ENCODE measurements around the gene ZNF385C.

ZNF385C gene

DNA sequence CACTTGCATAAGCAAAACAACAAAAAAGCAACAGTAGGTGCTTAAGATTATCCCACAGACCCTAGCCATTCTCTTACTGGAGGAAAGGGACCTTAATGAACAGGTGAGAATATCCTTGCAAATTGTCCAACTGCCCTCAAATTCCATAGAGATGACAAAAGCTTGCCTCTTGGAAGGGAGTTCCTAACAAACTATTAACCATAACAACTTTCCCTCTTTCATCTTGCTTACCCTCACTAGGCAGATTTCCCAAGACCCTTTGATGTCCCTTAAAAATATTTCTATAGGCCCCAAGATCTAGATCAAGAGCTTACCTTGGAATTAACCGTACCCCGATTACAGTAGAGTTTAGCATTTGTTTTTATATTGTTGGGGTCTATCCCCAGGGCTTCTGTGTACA, 109.9 kb downstream of the ZNF385C start:
- DNase-seq (ENCODE audit: low spot score) = no peak

DNA sequence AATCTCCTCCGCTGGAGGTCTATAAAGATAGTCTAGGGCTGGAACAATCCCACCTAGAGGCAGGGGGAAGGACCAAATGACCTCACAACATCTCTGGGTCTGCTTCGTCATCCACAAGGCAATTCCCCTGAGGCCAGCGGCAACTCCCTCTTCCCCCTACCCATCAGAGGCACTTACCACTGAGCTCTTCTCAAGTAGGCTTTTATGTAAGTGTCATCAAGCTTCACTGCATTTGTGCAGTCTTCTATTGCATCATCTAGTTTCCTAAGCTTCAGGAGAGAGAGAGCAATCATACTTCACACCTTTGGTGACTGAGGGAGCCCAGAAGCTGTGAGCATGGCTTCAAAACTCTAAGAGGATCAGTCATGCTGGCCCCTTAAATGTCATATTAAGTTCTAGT, 110.6 kb downstream of the ZNF385C start:
- DNase-seq (ENCODE audit: low spot score) = no peak

DNA sequence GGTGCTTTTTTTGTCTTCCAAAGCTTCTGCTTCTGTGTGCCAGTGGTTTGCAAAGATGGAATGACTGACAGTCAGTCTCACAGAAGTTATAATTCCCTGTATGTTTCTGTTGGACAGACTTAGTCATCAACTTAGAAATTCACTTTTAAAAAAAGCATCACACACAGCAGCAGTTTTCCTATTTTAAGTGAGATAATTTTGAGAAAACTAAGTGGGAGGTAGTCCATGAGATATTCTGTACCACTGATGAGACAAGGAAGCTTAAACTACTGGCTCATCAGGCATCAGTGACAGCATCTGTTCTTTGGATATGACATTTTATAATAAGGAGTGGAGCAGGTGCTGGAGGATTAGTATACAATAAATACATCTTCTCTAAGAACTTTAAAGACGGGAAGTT, 111.6 kb downstream of the ZNF385C start:
- no peak for DNase-seq (ENCODE audit: low spot score)

DNA sequence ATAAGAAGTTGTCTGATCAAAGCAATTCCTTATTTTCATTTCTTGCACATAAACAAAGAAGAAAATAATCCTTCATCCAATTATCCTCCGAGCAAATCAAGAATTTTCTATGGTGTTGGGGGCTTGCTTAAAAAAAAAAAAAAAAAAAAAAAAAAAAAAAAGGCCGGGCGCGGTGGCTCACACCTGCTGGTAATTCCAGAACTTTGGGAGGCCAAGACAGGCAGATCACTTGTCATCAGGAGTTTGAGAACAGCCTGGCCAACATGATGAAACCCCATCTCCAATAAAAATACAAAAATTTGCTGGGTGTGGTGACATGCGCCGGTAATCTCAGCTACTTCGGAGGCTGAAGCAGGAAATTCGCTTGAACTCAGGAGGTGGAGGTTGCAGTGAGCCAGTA, 112.4 kb downstream of the ZNF385C start:
- DNase-seq (ENCODE audit: low spot score) = no peak

DNA sequence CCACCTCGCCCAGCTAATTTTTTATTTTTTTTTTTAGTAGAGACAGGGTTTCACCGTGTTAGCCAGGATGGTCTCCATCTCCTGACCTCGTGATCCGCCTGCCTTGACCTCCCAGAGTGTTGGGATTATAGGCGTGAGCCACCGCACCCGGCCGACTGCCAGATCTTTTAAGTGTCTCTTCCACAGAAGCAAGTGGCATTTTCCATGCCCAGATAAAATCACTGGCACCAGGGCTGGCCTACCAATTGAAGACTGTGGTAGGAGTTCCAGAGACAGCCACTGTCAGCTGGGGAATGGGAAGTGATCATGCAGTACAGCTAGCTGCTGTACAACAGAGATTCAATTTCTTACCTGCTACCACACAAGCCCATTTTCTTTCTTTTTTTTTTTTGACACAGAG, 113.8 kb downstream of the ZNF385C start:
- DNase-seq (ENCODE audit: low spot score) = no peak

DNA sequence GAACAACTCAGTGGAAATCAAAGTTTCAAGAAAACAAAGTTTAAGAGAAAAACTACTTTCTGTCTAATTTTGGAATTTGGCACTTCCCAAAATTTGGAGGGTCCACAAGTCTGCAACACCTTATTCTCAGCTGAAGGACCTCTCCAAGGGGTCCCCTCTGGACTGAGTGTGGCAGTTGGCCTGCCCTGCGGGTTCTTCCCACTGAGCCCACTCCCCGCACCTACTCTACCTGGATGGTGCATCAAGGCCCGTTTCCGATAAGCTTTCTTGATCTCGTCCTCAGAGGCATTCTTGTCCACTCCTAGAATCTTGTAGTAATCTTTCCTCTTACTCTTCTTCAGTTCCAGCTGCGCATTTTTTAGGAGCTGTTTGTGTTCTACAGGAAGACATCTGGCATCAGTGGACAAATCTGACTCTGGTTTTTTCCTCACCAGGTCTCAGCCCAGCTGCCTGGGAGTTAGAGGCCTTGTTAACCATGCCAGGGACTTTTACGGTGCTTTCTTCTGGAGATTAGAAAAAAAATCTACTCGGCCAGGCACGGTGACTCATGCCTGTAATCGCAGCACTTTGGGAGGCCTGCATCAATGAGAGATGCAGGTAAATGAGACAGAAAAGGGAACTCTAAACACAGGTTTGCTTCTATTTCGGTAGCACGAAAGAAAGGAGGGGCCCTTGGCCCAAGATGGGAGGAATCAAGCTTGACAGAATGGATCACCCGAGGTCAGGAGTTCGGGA, 116.1 kb downstream of the ZNF385C start:
- no peak for DNase-seq (ENCODE audit: low spot score)

DNA sequence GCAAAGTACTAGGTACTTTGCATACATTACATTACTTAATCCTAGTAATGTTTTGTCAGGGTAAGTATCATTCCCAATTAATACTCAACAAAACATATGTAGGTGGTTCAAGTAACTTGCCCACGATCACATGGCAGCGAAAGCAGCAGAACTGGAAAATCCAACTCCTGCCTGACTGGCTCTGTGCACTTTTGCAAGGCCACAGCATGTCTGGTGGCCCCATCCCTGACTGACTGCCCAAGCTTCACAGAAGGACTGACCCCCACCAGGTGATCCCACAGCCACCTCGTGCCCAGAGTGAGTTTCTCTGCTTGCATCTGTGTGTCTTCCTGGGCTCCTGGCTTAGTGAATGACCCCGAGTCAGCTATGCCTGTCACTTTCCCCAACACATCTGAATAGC, 120.3 kb downstream of the ZNF385C start:
- no peak for DNase-seq (ENCODE audit: low spot score)

DNA sequence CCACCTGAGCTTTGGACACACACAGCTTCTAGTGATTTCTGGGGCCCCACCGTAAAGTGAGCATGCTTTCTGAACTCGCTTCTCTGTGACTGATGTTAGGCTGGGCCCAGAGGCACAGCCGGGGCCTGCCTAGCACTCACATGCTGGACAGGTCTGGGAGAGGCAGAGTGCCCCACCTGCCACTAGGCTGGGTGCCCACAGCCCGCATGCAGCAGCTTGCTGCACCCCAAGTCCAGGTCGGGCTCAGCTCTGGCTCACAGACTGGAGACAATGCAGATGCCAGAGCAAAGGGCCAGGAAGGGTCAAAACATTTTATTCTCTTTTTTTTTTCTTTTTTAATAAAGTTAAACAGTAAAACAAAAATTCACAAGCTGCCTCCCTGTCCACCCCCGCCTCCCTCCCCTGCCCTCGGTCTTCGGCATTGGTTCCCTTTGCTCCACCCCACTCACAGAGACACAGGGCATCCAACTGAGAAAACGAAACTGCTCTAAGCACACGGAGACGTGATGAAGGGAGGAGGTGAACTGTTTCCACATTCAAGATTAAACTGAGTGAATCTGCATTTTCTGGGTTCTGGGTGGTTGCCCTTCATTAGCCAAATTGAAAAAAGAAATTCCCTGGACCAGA, 122.0 kb downstream of the ZNF385C start:
- DNase-seq (ENCODE audit: low spot score) = no peak

Measured in hepatic stellate cell (primary cell).